SK-N-SH treated with all-trans-retinoic acid at 6 μM for 48 hours (cell line): Measurements from ENCODE around the gene PYCR2.
A peak's percentile ranks its signal among the peaks of the same experiment; 100 is the strongest.

Experiments used
- ATAC-seq: fragments of 200-7000 bp; cut with Tn5 transposase; 3 replicates; pipeline ENCODE4 v1.9.1; 2020; ENCODE audit warnings: mild to moderate bottlenecking, moderate library complexity
- BACH2 ChIP-seq: fragments of 250-450 bp; sonication (Bioruptor Pico); IDR thresholded peaks from 2 replicates; pipeline ENCODE4 v1.9.0; 2021; ENCODE audit warnings: mild to moderate bottlenecking, borderline replicate concordance
- CREB5 ChIP-seq: fragments of 250-450 bp; sonication (Bioruptor Pico); IDR thresholded peaks from 2 replicates; pipeline ENCODE4 v1.5.1; 2020; ENCODE audit warnings: low read depth, mild to moderate bottlenecking, moderate library complexity
- CSDC2 ChIP-seq: fragments of 250-450 bp; sonication (Bioruptor Pico); IDR thresholded peaks from 2 replicates; pipeline ENCODE4 v1.5.0; 2020; ENCODE audit warnings: mild to moderate bottlenecking, moderate library complexity
- CSRNP3 ChIP-seq: fragments of 250-450 bp; sonication (Bioruptor Pico); IDR thresholded peaks from 2 replicates; pipeline ENCODE4 v1.5.1; 2021; ENCODE audit warnings: mild to moderate bottlenecking, moderate library complexity
- GLIS3 ChIP-seq: fragments of 250-450 bp; sonication (Bioruptor Pico); IDR thresholded peaks from 2 replicates; pipeline ENCODE4 v1.5.0; 2020; ENCODE audit warnings: mild to moderate bottlenecking, moderate library complexity
- ISL1 ChIP-seq: fragments of 250-450 bp; sonication (Bioruptor Pico); IDR thresholded peaks from 2 replicates; pipeline ENCODE4 v2.1.2; 2022; ENCODE audit warnings: mild to moderate bottlenecking, moderate library complexity
- OSR1 ChIP-seq: fragments of 250-450 bp; sonication (Bioruptor Pico); IDR thresholded peaks from 2 replicates; pipeline ENCODE4 v1.8.0; 2022; ENCODE audit warnings: moderate library complexity, mild to moderate bottlenecking, inconsistent platforms
- PATZ1 ChIP-seq: fragments of 250-450 bp; sonication (Bioruptor Pico); IDR thresholded peaks from 2 replicates; pipeline ENCODE4 v1.8.0; 2020; ENCODE audit warnings: mild to moderate bottlenecking, moderate library complexity, borderline replicate concordance
- PPARA ChIP-seq: fragments of 250-450 bp; sonication (Bioruptor Pico); IDR thresholded peaks from 2 replicates; pipeline ENCODE4 v1.5.0; 2020; ENCODE audit warnings: mild to moderate bottlenecking, borderline replicate concordance
- RARB ChIP-seq: fragments of 250-450 bp; sonication (Bioruptor Pico); IDR thresholded peaks from 2 replicates; pipeline ENCODE4 v1.8.0; 2021; ENCODE audit warnings: mild to moderate bottlenecking, moderate library complexity
- SNAI2 ChIP-seq: fragments of 250-450 bp; sonication (Bioruptor Pico); IDR thresholded peaks from 2 replicates; pipeline ENCODE4 v1.5.0; 2020; ENCODE audit warnings: mild to moderate bottlenecking, moderate library complexity
- TCF4 ChIP-seq: fragments of 250-450 bp; sonication (Bioruptor Pico); IDR thresholded peaks from 2 replicates; pipeline ENCODE4 v1.8.0; 2021; ENCODE audit warnings: mild to moderate bottlenecking, moderate library complexity, borderline replicate concordance
- TOX ChIP-seq: fragments of 250-450 bp; sonication (Bioruptor Pico); IDR thresholded peaks from 2 replicates; pipeline ENCODE4 v1.8.0; 2021; ENCODE audit warnings: mild to moderate bottlenecking, moderate library complexity, borderline replicate concordance
- TSHZ2 ChIP-seq: fragments of 250-450 bp; sonication (Bioruptor Pico); IDR thresholded peaks from 2 replicates; pipeline ENCODE4 v1.5.0; 2020; ENCODE audit warnings: mild to moderate bottlenecking, moderate library complexity
- ZC3H10 ChIP-seq: fragments of 250-450 bp; sonication (Bioruptor Pico); IDR thresholded peaks from 2 replicates; pipeline ENCODE4 v1.5.1; 2021; ENCODE audit warnings: mild to moderate bottlenecking, moderate library complexity
- ZFP30 ChIP-seq: fragments of 450-650 bp; formaldehyde crosslinking; IDR thresholded peaks from 2 replicates; pipeline ENCODE4 v1.5.0; 2022; ENCODE audit warnings: mild to moderate bottlenecking, moderate library complexity
- ZNF565 ChIP-seq: fragments of 450-650 bp; formaldehyde crosslinking; conservative IDR thresholded peaks from 2 replicates; pipeline ENCODE4 v1.5.0; 2020; ENCODE audit warnings: low read depth, mild to moderate bottlenecking, moderate library complexity
- ZNF70 ChIP-seq: fragments of 450-650 bp; formaldehyde crosslinking; IDR thresholded peaks from 2 replicates; pipeline ENCODE4 v1.5.0; 2020; ENCODE audit warnings: mild to moderate bottlenecking, moderate library complexity
- ZNF8 ChIP-seq: fragments of 450-650 bp; formaldehyde crosslinking; IDR thresholded peaks from 2 replicates; pipeline ENCODE4 v1.5.0; 2020; ENCODE audit warnings: mild to moderate bottlenecking, moderate library complexity

PYCR2 gene

GRCh38 chr1:225882694-225883615, 41.1 kb downstream of the PYCR2 start:
- TF ChIP-seq ISL1 (no peak), ZNF565 (CRISPR knock-in tag) (no peak), ZC3H10 (no peak), RARB (CRISPR knock-in tag) (no peak), TOX (CRISPR knock-in tag) (no peak)
- ATAC-seq, result peak; percentile 73

- TF ChIP-seq ZNF8 (no peak), TOX (CRISPR knock-in tag) (no peak), ZFP30 (no peak), CSDC2 (no peak), OSR1 (CRISPR knock-in tag) (no peak), BACH2 (CRISPR knock-in tag) (no peak), TSHZ2 (CRISPR knock-in tag) (no peak), ISL1 (no peak)
- ATAC-seq, result peak; percentile 91
Observed at GRCh38 chr1:225881959-225882693, 41.9 kb downstream of the PYCR2 start, which contains the start of gene TMEM63A. TSS of gene TMEM63A (minus strand) at chr1:225882380. CDS start at chr1:225877580, 4,800 bp downstream.

- TF ChIP-seq TSHZ2 (CRISPR knock-in tag) (no peak), CSDC2 (no peak), GLIS3 (CRISPR knock-in tag) (no peak), TOX (CRISPR knock-in tag) (no peak), CREB5 (CRISPR knock-in tag) (no peak), ZNF70 (CRISPR knock-in tag) (no peak), BACH2 (CRISPR knock-in tag) (no peak), ZNF8 (no peak), ZFP30 (no peak), CSRNP3 (CRISPR knock-in tag) (no peak), RARB (CRISPR knock-in tag) (no peak), SNAI2 (no peak), ZNF565 (CRISPR knock-in tag) (no peak), OSR1 (CRISPR knock-in tag) (no peak), TCF4 (CRISPR knock-in tag) (no peak), PATZ1 (CRISPR knock-in tag) (no peak), PPARA (CRISPR knock-in tag) (no peak)
- ATAC-seq, result peak; percentile 8
Observed at GRCh38 chr1:225881081-225881958, 42.7 kb downstream of the PYCR2 start.
